ENCODE data around the gene AJM1. TPM values are rescaled to one million over a fixed set of nuclear protein-coding genes. Genes with fewer than 3 reads are reported as not detected.

The AJM1 gene
- total RNA-seq, 1 experiment from 2014 or later: 5.3 TPM

DNA sequence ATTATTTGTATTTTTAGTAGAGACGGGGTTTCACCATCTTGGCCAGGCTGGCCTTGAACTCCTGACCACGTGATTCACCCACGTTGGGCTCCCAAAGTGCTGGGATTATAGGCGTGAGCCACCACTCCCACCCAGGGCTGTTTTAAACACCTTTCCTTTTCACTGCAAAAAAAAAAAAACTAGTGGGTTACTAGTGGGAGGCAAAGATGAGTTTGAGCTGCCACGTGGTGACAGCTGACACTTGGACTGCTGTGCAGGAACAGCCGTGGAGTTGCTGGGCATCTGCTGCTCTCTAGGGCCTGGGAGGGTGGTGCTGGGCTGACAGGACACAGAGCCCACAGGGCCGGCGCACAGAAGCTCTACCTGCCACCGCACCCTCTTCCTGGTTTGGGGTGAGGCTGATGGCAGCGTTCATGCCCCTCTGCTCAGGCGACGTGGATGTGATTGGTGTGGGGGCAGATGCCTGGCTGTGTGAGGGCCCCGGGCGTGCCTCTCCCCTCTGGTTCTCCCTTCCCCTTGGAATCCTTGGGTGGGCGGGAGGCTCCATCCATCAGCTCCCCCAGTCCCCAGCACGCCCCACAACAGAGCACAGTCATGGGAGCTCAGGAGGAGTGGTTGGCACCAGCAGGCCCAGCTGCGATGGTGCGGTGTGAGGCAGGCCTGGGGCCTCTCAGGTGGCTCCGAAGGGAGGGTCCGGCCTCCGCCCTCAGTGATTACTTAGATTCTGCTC is 17.6 kb upstream of the AJM1 start:
- TF ChIP-seq, protein P1, sequence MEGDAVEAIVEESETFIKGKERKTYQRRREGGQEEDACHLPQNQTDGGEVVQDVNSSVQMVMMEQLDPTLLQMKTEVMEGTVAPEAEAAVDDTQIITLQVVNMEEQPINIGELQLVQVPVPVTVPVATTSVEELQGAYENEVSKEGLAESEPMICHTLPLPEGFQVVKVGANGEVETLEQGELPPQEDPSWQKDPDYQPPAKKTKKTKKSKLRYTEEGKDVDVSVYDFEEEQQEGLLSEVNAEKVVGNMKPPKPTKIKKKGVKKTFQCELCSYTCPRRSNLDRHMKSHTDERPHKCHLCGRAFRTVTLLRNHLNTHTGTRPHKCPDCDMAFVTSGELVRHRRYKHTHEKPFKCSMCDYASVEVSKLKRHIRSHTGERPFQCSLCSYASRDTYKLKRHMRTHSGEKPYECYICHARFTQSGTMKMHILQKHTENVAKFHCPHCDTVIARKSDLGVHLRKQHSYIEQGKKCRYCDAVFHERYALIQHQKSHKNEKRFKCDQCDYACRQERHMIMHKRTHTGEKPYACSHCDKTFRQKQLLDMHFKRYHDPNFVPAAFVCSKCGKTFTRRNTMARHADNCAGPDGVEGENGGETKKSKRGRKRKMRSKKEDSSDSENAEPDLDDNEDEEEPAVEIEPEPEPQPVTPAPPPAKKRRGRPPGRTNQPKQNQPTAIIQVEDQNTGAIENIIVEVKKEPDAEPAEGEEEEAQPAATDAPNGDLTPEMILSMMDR (conservative IDR thresholded peaks at IDR 0.05): no peak
- TF ChIP-seq EZH2 (IDR thresholded peaks at IDR 0.05; ENCODE audit: low read depth): no peak

GRCh38 chr9:136825295-136826187 is 16.7 kb upstream of the AJM1 start:
- no peaks in the 10 kb centered on the region for H3K4me1 ChIP-seq (replicated peaks; ENCODE audit: insufficient read depth)
- no peak for TF ChIP-seq EZH2 (IDR thresholded peaks at IDR 0.05; ENCODE audit: low read depth)
- TF ChIP-seq, protein P1 (conservative IDR thresholded peaks at IDR 0.05): no peak
- no peaks in the 10 kb centered on the region for H3K79me2 ChIP-seq (ENCODE audit: low read depth)
- peaks cover 11% of the 10 kb centered on the region for H4K20me1 ChIP-seq (ENCODE audit: insufficient read depth)
- H3F3A ChIP-seq (ENCODE audit: insufficient read depth, low read depth): peaks cover 4% of the 10 kb centered on the region; the same call in 1 of the 2 replicates
- H3K9me2 ChIP-seq (ENCODE audit: insufficient read depth): no peaks in the 10 kb centered on the region
- H3K36me3 ChIP-seq (ENCODE audit: low read depth): no peaks in the 10 kb centered on the region
- intact Hi-C loops (cut with micrococcal nuclease; ENCODE audit: unreplicated experiment): no loop called here
- no peak overlapping the region for H3K4me2 ChIP-seq
- ChIA-PET CTCF (interaction anchor here (0.7 kb wide), 1 partner anchor 48 kb away, joined by 13 read pairs; no protein-coding TSS in a partner anchor), POLR2A (ENCODE audit: unreplicated experiment) (no interaction called here)
- no peak overlapping the region for H2AFZ ChIP-seq
- H3K9me3 ChIP-seq (ENCODE audit: insufficient read depth, low read depth): no peaks in the 10 kb centered on the region
- no peak overlapping the region for H3K4me3 ChIP-seq
- peak in 1 of 2 experiments; percentile 32 for DNase-seq
- H3K27ac ChIP-seq: no peak overlapping the region
- no TSS peak for BruUV-seq (replicated peaks)
- H3K27me3 ChIP-seq (ENCODE audit: insufficient read depth, low read depth): no peaks in the 10 kb centered on the region

More for the DNA sequence above, 17.6 kb upstream of the AJM1 start:
- Histone ChIP-seq H3K9me2 (ENCODE audit: insufficient read depth) (no peaks in the 10 kb centered on the region), H3K4me1 (replicated peaks; ENCODE audit: insufficient read depth) (no peaks in the 10 kb centered on the region), H3K4me3 (no peak overlapping the region), H3K27ac (no peak overlapping the region), H3K79me2 (ENCODE audit: low read depth) (no peaks in the 10 kb centered on the region), H3K9me3 (ENCODE audit: insufficient read depth, low read depth) (no peaks in the 10 kb centered on the region), H3K4me2 (no peak overlapping the region), H3F3A (ENCODE audit: insufficient read depth, low read depth) (peaks cover 5% of the 10 kb centered on the region; the same call in 1 of the 2 replicates), H2AFZ (no peak overlapping the region), H3K36me3 (ENCODE audit: low read depth) (no peaks in the 10 kb centered on the region), H3K27me3 (ENCODE audit: insufficient read depth, low read depth) (no peaks in the 10 kb centered on the region), H4K20me1 (ENCODE audit: insufficient read depth) (peaks cover 11% of the 10 kb centered on the region)
- POLR2A ChIA-PET (ENCODE audit: unreplicated experiment): no interaction called here
- CTCF ChIA-PET: no interaction called here
- no TSS peak for BruUV-seq (replicated peaks)
- intact Hi-C loops (cut with micrococcal nuclease; ENCODE audit: unreplicated experiment): no loop called here
- peak in 1 of 2 experiments; percentile 19 for DNase-seq

- Histone ChIP-seq H3K9me2 (ENCODE audit: insufficient read depth) (no peaks in the 10 kb centered on the region), H2AFZ (no peak overlapping the region), H3K27ac (no peak overlapping the region), H3K27me3 (ENCODE audit: insufficient read depth, low read depth) (no peaks in the 10 kb centered on the region), H3K36me3 (ENCODE audit: low read depth) (no peaks in the 10 kb centered on the region), H3F3A (ENCODE audit: insufficient read depth, low read depth) (no peaks in the 10 kb centered on the region), H3K9me3 (ENCODE audit: insufficient read depth, low read depth) (no peaks in the 10 kb centered on the region), H4K20me1 (ENCODE audit: insufficient read depth) (peaks cover 11% of the 10 kb centered on the region), H3K4me2 (no peak overlapping the region), H3K4me1 (replicated peaks; ENCODE audit: insufficient read depth) (no peaks in the 10 kb centered on the region), H3K4me3 (no peak overlapping the region), H3K79me2 (ENCODE audit: low read depth) (no peaks in the 10 kb centered on the region)
- ChIA-PET POLR2A (ENCODE audit: unreplicated experiment) (no interaction called here), CTCF (no interaction called here)
- intact Hi-C loops (cut with micrococcal nuclease; ENCODE audit: unreplicated experiment): no loop called here
- TF ChIP-seq, protein P1 (conservative IDR thresholded peaks at IDR 0.05): no peak
- no peak for TF ChIP-seq EZH2 (IDR thresholded peaks at IDR 0.05; ENCODE audit: low read depth)
- BruUV-seq (replicated peaks): no TSS peak
- peak in 1 of 2 experiments; percentile 17 for DNase-seq
These were observed 16.1 kb upstream of the AJM1 start for GRCh38 chr9:136826188-136826541.

All from PC-9 (cell line).